Esophagus squamous epithelium (tissue), 4 donors: ENCODE results near the gene SMC1A.

Experiments
- CTCF ChIP-seq, 6 experiments: fragments of 450-650 bp in 4 of 6; fragments of 200-600 bp in 2 of 6; sonication (generic) in 2 of 6; IDR thresholded peaks; one replicate each; pipeline ENCODE4 v1.5.1; 2016 to 2019; ENCODE audit warnings: antibody characterized with exemption in 6 of 6, mild to moderate bottlenecking in 4 of 6, moderate library complexity in 4 of 6
- POLR2A ChIP-seq, 4 donors: fragments of 450-650 bp; IDR thresholded peaks; one replicate each; pipeline ENCODE4 v1.6.1; 2017; ENCODE audit warnings: antibody characterized with exemption in 4 of 4, mild to moderate bottlenecking in 4 of 4, moderate library complexity in 3 of 4

GRCh38 chrX:53421772-53422085, 725 bp downstream of the SMC1A start:
- TF ChIP-seq CTCF (IDR thresholded peaks at IDR 0.05) (no peak), POLR2A (IDR thresholded peaks at IDR 0.05) (no peak)
